DND-41 (cell line): ENCODE results near the gene DHX34.

Experiments
- ATAC-seq: fragments of 200-7000 bp; cut with Tn5 transposase; 3 replicates; pipeline ENCODE4 v1.9.1; 2021; ENCODE audit warnings: low read depth; ENCODE audit not compliant: insufficient read depth
- DNase-seq: peaks from one replicate; pipeline ENCODE4 v3.0.0-alpha.2; 2020
- H2AFZ ChIP-seq: 2 replicates; pipeline ENCODE4 v1.6.0; 2012; ENCODE audit warnings: low read depth, low read length
- H3K27ac ChIP-seq: 2 replicates; pipeline ENCODE4 v1.5.1; 2012; ENCODE audit warnings: low read length, inconsistent platforms
- H3K27me3 ChIP-seq: fragments of 200-600 bp; sonication (generic); 2 replicates; pipeline ENCODE4 v1.6.0; 2012; ENCODE audit warnings: low read length, mild to moderate bottlenecking, inconsistent platforms; ENCODE audit not compliant: insufficient read depth, poor library complexity
- H3K36me3 ChIP-seq: 2 replicates; pipeline ENCODE4 v1.5.1; 2012; ENCODE audit warnings: low read length, inconsistent platforms; ENCODE audit not compliant: insufficient read depth
- H3K4me1 ChIP-seq: 2 replicates; pipeline ENCODE4 v1.5.1; 2012; ENCODE audit warnings: mild to moderate bottlenecking, low read length; ENCODE audit not compliant: insufficient read depth
- H3K4me2 ChIP-seq: 2 replicates; pipeline ENCODE4 v1.6.0; 2012; ENCODE audit warnings: mild to moderate bottlenecking, moderate library complexity, low read length, inconsistent platforms; ENCODE audit not compliant: insufficient read depth
- H3K4me3 ChIP-seq, 2 experiments: fragments of 200-600 bp in 1 of 2; shearing (Covaris generic) in 1 of 2; 2 replicates each; pipeline ENCODE4 v1.5.1; 2012 to 2016; ENCODE audit warnings: inconsistent platforms in 2 of 2, low read length in 2 of 2, mild to moderate bottlenecking in 2 of 2, low read depth in 1 of 2, moderate library complexity in 1 of 2
- H3K79me2 ChIP-seq: 2 replicates; pipeline ENCODE4 v1.6.0; 2012; ENCODE audit warnings: low read length, inconsistent platforms; ENCODE audit not compliant: insufficient read depth
- H3K9ac ChIP-seq: 2 replicates; pipeline ENCODE4 v1.6.0; 2012; ENCODE audit warnings: low read depth, mild to moderate bottlenecking, inconsistent platforms, low read length, moderate library complexity
- H3K9me3 ChIP-seq: 2 replicates; pipeline ENCODE4 v1.5.1; 2012; ENCODE audit warnings: low read length, moderate library complexity, mild to moderate bottlenecking, inconsistent platforms; ENCODE audit not compliant: insufficient read depth, severe bottlenecking
- H4K20me1 ChIP-seq: 2 replicates; pipeline ENCODE4 v1.6.0; 2012; ENCODE audit warnings: low read length; ENCODE audit not compliant: insufficient read depth
- EZH2 ChIP-seq: IDR thresholded peaks from 3 replicates; pipeline ENCODE4 v1.6.1; 2012; ENCODE audit warnings: borderline replicate concordance, low read depth, mild to moderate bottlenecking, moderate library complexity, low read length, inconsistent platforms; ENCODE audit not compliant: severe bottlenecking
- TF ChIP-seq, protein P1 (sequence below): IDR thresholded peaks from 2 replicates; pipeline ENCODE4 v1.5.1; 2012; ENCODE audit warnings: borderline replicate concordance, low read length, moderate library complexity, mild to moderate bottlenecking; ENCODE audit not compliant: poor library complexity, severe bottlenecking; ENCODE audit errors: extremely low read depth

The DHX34 gene

DNA sequence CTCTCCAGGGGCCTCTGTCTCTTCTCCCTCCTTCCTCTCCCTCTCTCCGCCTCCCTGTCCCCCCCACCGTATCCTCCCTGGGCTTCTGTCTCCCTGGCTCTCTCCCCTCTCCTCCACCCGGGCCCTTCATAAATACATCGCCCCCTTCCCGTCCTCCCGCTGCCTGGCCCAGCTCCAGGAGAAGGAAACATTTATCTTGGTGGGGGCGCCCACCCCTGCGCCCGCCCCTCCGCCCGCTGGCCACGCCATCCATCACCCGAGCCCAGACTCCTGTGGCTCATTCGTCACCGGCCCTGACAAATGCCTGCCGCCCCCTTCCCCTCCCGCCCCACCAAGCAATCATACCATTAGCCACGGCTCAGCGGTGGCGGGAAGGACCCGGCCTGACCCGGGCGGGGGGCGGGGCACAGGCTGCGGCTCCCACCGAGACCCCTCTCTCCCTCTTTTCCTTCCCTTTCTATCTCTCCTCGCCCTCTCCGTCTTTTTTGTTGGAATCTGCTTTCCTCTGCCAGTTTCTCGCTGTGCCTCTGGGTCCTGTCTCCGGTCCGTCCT lies 72.8 kb downstream of the DHX34 start:
- Histone ChIP-seq H4K20me1 (peaks cover 3% of the 10 kb centered on the region; the same call in 1 of the 2 replicates), H3K27ac (no peak overlapping the region), H3K79me2 (no peaks in the 10 kb centered on the region), H3K9me3 (no peaks in the 10 kb centered on the region), H2AFZ (no peak overlapping the region), H3K9ac (no peak overlapping the region), H3K4me2 (no peak overlapping the region), H3K36me3 (no peaks in the 10 kb centered on the region), H3K4me3 (no peak overlapping the region), H3K27me3 (peaks cover 28% of the 10 kb centered on the region), H3K4me1 (no peaks in the 10 kb centered on the region)
- TF ChIP-seq EZH2, result no peak
- TF ChIP-seq, protein P1, sequence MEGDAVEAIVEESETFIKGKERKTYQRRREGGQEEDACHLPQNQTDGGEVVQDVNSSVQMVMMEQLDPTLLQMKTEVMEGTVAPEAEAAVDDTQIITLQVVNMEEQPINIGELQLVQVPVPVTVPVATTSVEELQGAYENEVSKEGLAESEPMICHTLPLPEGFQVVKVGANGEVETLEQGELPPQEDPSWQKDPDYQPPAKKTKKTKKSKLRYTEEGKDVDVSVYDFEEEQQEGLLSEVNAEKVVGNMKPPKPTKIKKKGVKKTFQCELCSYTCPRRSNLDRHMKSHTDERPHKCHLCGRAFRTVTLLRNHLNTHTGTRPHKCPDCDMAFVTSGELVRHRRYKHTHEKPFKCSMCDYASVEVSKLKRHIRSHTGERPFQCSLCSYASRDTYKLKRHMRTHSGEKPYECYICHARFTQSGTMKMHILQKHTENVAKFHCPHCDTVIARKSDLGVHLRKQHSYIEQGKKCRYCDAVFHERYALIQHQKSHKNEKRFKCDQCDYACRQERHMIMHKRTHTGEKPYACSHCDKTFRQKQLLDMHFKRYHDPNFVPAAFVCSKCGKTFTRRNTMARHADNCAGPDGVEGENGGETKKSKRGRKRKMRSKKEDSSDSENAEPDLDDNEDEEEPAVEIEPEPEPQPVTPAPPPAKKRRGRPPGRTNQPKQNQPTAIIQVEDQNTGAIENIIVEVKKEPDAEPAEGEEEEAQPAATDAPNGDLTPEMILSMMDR, result no peak
- ATAC-seq (no peak), DNase-seq (no peak)

DNA sequence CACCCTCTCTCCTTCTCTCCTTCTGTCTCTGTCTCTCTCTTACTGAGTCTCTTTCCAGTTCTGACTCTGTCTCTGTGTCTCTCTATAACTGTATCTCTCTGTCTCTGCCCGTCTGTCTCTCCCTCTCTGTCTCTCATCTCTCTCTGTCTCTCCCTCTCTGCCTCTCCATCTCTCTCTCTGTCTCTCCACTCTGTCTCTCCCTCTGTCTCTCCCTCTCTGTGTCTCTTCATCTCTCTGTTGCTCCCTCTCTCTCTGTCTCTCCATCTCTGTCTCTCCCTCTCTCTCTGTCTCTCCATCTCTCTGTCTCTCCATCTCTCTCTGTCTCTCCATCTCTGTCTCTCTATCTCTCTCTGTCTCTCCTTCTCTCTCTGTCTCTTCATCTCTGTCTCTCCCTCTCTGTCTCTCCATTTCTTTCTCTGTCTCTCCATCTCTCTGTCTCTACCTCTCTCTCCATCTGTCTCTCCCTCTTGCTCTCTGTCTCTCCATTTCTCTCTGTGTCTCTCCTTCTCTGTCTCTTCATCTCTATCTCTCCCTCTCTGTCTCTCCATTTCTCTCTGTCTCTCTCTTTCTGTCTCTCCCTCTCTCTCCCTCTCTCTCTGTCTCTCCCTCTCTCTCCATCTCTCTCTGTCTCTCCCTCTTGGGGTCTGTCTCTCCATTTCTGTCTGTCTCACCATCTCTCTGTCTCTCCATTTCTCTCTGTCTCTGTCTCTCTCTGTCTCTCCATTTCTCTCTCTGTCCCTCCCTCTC lies 73.5 kb downstream of the DHX34 start:
- no peak overlapping the region for H3K4me3 ChIP-seq
- no peak for TF ChIP-seq EZH2
- TF ChIP-seq, protein P1, result no peak
- no peaks in the 10 kb centered on the region for H3K9me3 ChIP-seq
- DNase-seq, result no peak
- H3K79me2 ChIP-seq, result no peaks in the 10 kb centered on the region
- H3K4me1 ChIP-seq, result peaks cover 3% of the 10 kb centered on the region
- peaks cover 28% of the 10 kb centered on the region for H3K27me3 ChIP-seq
- no peaks in the 10 kb centered on the region for H3K36me3 ChIP-seq
- ATAC-seq, result no peak
- no peak overlapping the region for H3K27ac ChIP-seq
- H3K9ac ChIP-seq, result no peak overlapping the region
- H2AFZ ChIP-seq, result no peak overlapping the region
- peaks cover 5% of the 10 kb centered on the region; the same call in 1 of the 2 replicates for H4K20me1 ChIP-seq
- H3K4me2 ChIP-seq, result no peak overlapping the region

DNA sequence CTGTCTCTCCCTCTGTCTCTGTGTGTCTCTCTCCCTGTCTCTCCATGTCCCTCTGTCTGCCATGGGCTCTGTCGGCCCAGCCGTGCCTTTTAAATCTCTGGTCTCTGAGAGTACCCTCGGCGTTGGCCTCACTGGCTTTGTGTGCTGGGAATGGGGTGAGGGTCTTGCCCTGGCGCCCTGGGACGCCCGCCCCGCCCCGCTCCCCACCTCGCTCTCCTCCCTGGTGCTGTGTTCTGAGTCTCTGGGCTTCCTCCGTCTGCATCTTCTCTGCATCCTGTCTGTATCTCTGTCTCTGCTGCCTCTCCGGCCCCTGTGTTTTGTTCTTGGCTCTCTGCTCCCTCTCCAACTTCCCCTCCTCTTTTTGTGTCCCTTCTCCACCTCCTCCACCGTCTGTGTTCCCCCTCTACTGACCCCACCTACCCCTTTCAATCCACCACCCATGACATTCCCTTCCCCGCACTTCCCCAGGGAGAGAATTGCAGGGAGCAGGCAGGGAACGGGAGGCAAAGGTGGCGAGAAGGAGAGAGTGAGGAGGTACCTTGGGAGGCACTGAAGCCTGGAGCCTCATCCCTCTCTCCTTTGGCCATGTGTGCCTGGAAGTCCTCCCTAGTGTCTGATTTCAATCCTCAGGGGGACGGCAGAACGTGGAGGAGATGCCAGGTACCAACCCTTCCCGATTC lies 74.2 kb downstream of the DHX34 start:
- no peaks in the 10 kb centered on the region for H3K9me3 ChIP-seq
- no peak overlapping the region for H2AFZ ChIP-seq
- peaks cover 5% of the 10 kb centered on the region; the same call in 1 of the 2 replicates for H4K20me1 ChIP-seq
- peaks cover 28% of the 10 kb centered on the region for H3K27me3 ChIP-seq
- no peak overlapping the region for H3K4me3 ChIP-seq
- no peak overlapping the region for H3K9ac ChIP-seq
- H3K79me2 ChIP-seq, result no peaks in the 10 kb centered on the region
- ATAC-seq (no peak), DNase-seq (no peak)
- no peak overlapping the region for H3K4me2 ChIP-seq
- H3K36me3 ChIP-seq, result no peaks in the 10 kb centered on the region
- peaks cover 11% of the 10 kb centered on the region for H3K4me1 ChIP-seq
- H3K27ac ChIP-seq, result no peak overlapping the region
- no peak for TF ChIP-seq EZH2
- TF ChIP-seq, protein P1, result no peak
